Testis (tissue), 3 donors: ENCODE results near the gene POLR1E. TPM values are rescaled to one million over a fixed set of nuclear protein-coding genes. Genes with fewer than 3 reads are reported as not detected.

ENCODE experiments used
- DNase-seq: peaks from one replicate; pipeline ENCODE4 v3.0.0-alpha.2; 2019
- H3K27ac ChIP-seq, 2 donors: fragments of 200-600 bp; sonication (generic); one replicate each; pipeline ENCODE4 v1.5.1; 2019
- H3K27me3 ChIP-seq: fragments of 200-600 bp; sonication (generic); one replicate; pipeline ENCODE4 v1.5.1; 2019
- H3K36me3 ChIP-seq: fragments of 200-600 bp; sonication (generic); one replicate; pipeline ENCODE4 v1.5.1; 2017; ENCODE audit warnings: low read depth; ENCODE audit errors: missing control alignments
- H3K4me1 ChIP-seq: fragments of 200-600 bp; sonication (generic); one replicate; pipeline ENCODE4 v1.5.1; 2019
- H3K4me3 ChIP-seq, 2 donors: fragments of 200-600 bp; sonication (generic); one replicate each; pipeline ENCODE4 v1.5.1; 2017 to 2019
- H3K9me3 ChIP-seq: fragments of 200-600 bp; sonication (generic); one replicate; pipeline ENCODE4 v1.5.1; 2017
- POLR2A ChIP-seq: fragments of 450-650 bp; IDR thresholded peaks from one replicate; pipeline ENCODE4 v1.6.1; 2017; ENCODE audit warnings: antibody characterized with exemption, mild to moderate bottlenecking, moderate library complexity
- WGBS, 2 donors: methylation state at CpG; one replicate each; pipeline ENCODE4 v1.1.5; 2018; 5-methylcytosine and 5-hydroxymethylcytosine counted together
- intact Hi-C: fragments of 100-400 bp; cut with DNase I; formaldehyde crosslinking; loops from one replicate; pipeline ENCODE4 v1.15.1; 2023; ENCODE audit warnings: low total_unique reads
- polyA plus RNA-seq: library from polyadenylated mRNA; stranded (reverse); fragments of 350-450 nt; fragmentation: Illumina TruSeq; extraction: RNeasy Lipid Tissue Mini Kit (QIAGEN cat#74804); gene quantifications from one replicate; pipeline ENCODE4 v1.2.3, GENCODE V29; 2014; ENCODE audit warnings: low read depth, low replicate concordance; ENCODE audit not compliant: insufficient read depth
- total RNA-seq, 2 donors: library from RNA; depleted of rRNA; stranded (reverse); fragments of >200 nt; gene quantifications; one replicate each; pipeline ENCODE4 v1.2.3, GENCODE V29; 2016
- TF ChIP-seq, protein P1 (sequence below), 3 experiments: fragments of 450-650 bp in 2 of 3; fragments of 200-600 bp in 1 of 3; sonication (generic) in 1 of 3; IDR thresholded peaks; one replicate each; pipeline ENCODE4 v1.5.1; 2016 to 2019; ENCODE audit warnings: antibody characterized with exemption in 3 of 3, mild to moderate bottlenecking in 2 of 3, moderate library complexity in 1 of 3

POLR1E gene
- total and polyA plus RNA-seq, 3 donors from 2014 or later: 18.6 to 23.8 (median 20.6) TPM

DNA sequence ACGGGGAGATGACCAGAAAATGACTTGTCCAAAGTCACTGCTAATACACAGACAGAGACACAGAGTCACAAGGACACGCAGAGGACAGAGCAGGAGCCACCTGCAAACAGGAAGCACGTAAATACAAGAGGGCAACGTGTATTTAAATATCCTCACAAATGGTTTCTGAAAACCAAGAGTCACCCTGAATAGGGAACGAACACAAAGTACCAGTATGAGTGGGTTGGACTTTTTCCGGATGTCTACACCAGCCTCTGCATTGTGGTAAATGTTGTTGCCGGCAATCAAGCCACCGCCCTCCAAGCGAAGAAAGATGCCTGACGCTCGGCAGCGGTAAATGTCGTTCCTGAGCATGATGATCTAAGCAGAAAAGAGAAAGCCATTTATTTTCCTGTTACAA, 46.0 kb downstream of the POLR1E start:
- Histone ChIP-seq H3K36me3 (no peaks in the 10 kb centered on the region), H3K27me3 (no peaks in the 10 kb centered on the region), H3K4me3 (no peak overlapping the region), H3K27ac (no peak overlapping the region), H3K9me3 (no peaks in the 10 kb centered on the region), H3K4me1 (no peaks in the 10 kb centered on the region)
- intact Hi-C loops: no loop called here
- DNase-seq: no peak
- TF ChIP-seq POLR2A: no peak
- WGBS, 2 donors: 88 to 98% methylated on average over 13 of the region's 13 CpGs

- DNase-seq: no peak
- Histone ChIP-seq H3K27ac (no peak overlapping the region), H3K36me3 (no peaks in the 10 kb centered on the region), H3K27me3 (no peaks in the 10 kb centered on the region), H3K4me1 (no peaks in the 10 kb centered on the region), H3K9me3 (no peaks in the 10 kb centered on the region), H3K4me3 (no peak overlapping the region)
- intact Hi-C loops: no loop called here
- 83 to 90% methylated on average over 7 of the region's 7 CpGs for WGBS, 2 donors
- TF ChIP-seq, protein P1, sequence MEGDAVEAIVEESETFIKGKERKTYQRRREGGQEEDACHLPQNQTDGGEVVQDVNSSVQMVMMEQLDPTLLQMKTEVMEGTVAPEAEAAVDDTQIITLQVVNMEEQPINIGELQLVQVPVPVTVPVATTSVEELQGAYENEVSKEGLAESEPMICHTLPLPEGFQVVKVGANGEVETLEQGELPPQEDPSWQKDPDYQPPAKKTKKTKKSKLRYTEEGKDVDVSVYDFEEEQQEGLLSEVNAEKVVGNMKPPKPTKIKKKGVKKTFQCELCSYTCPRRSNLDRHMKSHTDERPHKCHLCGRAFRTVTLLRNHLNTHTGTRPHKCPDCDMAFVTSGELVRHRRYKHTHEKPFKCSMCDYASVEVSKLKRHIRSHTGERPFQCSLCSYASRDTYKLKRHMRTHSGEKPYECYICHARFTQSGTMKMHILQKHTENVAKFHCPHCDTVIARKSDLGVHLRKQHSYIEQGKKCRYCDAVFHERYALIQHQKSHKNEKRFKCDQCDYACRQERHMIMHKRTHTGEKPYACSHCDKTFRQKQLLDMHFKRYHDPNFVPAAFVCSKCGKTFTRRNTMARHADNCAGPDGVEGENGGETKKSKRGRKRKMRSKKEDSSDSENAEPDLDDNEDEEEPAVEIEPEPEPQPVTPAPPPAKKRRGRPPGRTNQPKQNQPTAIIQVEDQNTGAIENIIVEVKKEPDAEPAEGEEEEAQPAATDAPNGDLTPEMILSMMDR (IDR thresholded peaks at IDR 0.05): no peak
- TF ChIP-seq POLR2A: no peak
These were observed 48.7 kb downstream of the POLR1E start for GRCh38 chr9:37534412-37534811.

GRCh38 chr9:37534901-37535300, 49.2 kb downstream of the POLR1E start:
- Histone ChIP-seq H3K4me3 (no peak overlapping the region), H3K4me1 (no peaks in the 10 kb centered on the region), H3K36me3 (no peaks in the 10 kb centered on the region), H3K27ac (no peak overlapping the region), H3K9me3 (no peaks in the 10 kb centered on the region), H3K27me3 (no peaks in the 10 kb centered on the region)
- no peak for DNase-seq
- intact Hi-C loops: no loop called here
- TF ChIP-seq, protein P1 (IDR thresholded peaks at IDR 0.05): no peak
- TF ChIP-seq POLR2A: no peak
- 77 to 87% methylated on average over 10 of the region's 10 CpGs for WGBS, 2 donors

DNA sequence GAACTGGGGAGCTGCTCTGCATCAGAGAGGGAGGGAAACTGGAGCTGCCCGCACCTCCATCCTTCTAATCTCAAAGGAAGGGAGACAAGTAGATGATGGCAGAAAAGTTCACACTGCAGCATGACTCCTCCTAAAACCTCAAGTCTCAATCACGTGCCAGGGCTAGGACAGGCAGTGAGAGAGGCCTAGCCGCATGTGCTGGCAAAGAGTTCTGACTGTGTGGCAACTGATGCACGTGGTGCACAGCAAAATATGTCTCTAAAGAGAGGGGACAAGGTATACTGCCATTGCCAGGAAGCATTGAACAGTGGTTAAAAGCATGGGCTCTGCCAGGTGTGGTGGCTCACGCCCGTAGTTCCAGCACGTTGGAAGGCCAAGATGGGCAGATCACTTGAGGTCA, 52.4 kb downstream of the POLR1E start:
- TF ChIP-seq POLR2A: no peak
- TF ChIP-seq, protein P1 (IDR thresholded peaks at IDR 0.05): no peak
- no peaks in the 10 kb centered on the region for H3K27me3 ChIP-seq
- H3K36me3 ChIP-seq: no peaks in the 10 kb centered on the region
- DNase-seq: no peak
- intact Hi-C loops: no loop called here
- 92 to 96% methylated on average over 7 of the region's 7 CpGs for WGBS, 2 donors
- no peaks in the 10 kb centered on the region for H3K9me3 ChIP-seq
- no peaks in the 10 kb centered on the region for H3K4me1 ChIP-seq
- no peak overlapping the region for H3K27ac ChIP-seq
- H3K4me3 ChIP-seq: no peak overlapping the region

- no peaks in the 10 kb centered on the region for H3K4me1 ChIP-seq
- no peak for TF ChIP-seq POLR2A
- TF ChIP-seq, protein P1 (IDR thresholded peaks at IDR 0.05): no peak
- DNase-seq: no peak
- H3K27me3 ChIP-seq: no peaks in the 10 kb centered on the region
- no peak overlapping the region for H3K27ac ChIP-seq
- intact Hi-C loops: no loop called here
- no peaks in the 10 kb centered on the region for H3K36me3 ChIP-seq
- no peak overlapping the region for H3K4me3 ChIP-seq
- H3K9me3 ChIP-seq: no peaks in the 10 kb centered on the region
These were observed 53.9 kb downstream of the POLR1E start for GRCh38 chr9:37539634-37540033.
